SIG-M5 treated with dmso at 0.1 percent for 504 hours (cell line): ENCODE measurements around the gene MYL9.
"Not testable (repeated sequence)": the region's sequence is repeated elsewhere in the genome, so short reads cannot be mapped to it uniquely, and the experiment has no call there.

Source experiments
- DNase-seq: peaks from one replicate; lab custom pipeline; 2025; ENCODE audit not compliant: unreplicated experiment; lab: John Stamatoyannopoulos, UW

The MYL9 gene

GRCh38 chr20:36541227-36541767 lies at the start of gene MYL9:
Gene MYL9 (plus strand): TSS chr20:36541519. CDS start chr20:36544885, 3,366 bp downstream.
- DNase-seq: no peak

- DNase-seq: peak; percentile 45
Measured at GRCh38 chr20:36491901-36492617, 49.3 kb upstream of the MYL9 start.

DNA sequence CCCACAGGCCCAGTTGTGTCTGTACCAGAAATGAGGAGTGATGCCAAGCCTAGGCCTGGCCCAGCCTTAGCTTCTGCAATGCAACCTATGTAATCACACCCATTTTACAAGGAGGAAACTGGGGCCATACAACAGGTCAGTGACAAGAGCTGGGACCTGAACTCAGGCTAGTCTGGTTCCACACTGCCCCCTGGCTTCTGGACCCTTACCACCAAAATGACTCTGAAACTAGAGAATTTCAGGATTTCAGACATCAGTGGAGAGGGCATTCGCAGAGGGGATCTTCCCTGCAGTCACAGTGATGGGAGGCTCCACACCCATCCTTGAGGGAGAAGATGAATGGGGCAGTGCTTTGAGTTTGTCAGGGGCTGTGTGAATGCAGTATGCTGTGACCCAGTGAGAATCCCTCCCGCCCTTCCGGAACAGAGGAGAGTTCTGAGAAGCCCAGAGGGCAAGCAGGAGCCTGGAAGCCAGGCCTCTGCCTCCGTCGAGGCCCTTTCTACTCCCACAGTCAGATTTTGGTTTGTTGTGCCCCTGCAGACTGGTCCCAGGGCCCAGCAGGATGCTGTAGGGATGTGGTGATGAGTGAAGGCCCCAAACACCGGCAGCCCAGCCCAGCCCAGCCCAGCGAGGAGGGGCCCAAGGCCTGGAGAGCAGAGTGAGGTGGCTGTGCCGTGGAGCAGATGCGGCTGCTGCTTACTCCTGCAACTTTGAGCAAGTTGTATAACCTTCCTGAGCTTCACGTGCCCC lies 48.1 kb upstream of the MYL9 start:
- DNase-seq: no peak

- no peak for DNase-seq
Measured at GRCh38 chr20:36493801-36494114, 47.6 kb upstream of the MYL9 start.

DNA sequence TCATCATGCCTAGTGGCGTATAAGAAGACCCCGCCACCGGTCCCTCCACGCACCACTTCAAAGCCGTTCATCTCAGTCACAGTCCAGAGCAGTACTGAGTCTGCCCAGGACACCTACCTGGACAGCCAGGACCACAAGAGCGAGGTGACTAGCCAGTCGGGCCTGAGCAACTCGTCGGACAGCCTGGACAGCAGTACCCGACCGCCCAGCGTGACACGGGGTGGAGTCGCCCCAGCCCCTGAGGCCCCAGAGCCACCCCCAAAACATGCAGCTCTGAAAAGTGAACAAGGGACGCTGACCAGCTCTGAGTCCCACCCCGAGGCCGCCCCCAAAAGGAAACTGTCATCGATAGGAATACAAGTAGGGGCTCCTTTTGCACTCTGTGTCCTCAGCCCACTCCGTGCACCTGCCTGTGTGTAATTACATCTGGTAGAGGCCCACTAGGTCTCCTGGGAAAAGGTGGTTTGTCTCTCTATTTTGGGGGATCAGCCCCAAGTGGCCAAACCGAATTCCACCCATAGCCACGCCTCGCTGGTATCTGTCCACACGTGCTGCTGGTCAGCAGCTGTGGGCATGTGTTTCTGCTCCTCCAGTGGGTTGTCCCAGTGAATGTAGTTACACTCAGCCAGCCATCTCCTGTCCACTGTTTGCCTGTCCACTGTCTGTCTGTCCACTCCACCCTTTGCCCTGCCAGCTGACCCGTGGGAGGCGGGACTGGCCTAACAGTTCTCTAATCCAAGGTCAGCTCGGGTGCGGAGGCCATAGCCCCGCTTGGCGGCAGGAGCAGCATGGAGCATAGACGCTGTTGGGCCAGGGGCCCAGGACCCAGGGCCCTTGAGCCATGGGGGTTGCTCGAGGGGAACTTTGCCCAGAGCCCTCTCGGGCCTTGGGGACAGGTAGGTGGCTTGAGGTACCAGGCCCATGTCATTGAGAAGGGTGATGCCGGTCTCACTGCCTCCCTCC lies 44.3 kb upstream of the MYL9 start:
- DNase-seq: no peak

DNA sequence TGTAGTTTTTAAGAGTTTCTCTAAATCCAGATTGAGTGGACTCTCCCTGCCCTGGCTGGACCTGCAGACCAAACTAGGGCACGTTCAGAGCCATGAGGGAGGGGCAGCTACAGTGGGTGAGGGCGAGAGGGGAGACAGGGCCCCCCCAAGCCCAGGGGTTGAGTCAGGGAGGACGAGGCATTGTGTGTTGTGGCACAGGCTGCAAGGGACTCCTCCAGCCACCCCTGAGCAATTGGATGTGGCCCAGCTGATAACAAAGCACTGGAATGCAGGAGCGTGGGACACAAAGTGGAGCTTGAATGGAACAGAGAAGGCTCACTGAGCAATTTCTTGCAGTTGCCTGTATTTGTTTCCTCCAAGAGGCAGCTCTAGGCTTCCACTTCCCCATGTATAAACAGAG lies 43.5 kb upstream of the MYL9 start:
- no peak for DNase-seq

- no peak for DNase-seq
Measured at GRCh38 chr20:36498386-36499179, 42.7 kb upstream of the MYL9 start.

DNA sequence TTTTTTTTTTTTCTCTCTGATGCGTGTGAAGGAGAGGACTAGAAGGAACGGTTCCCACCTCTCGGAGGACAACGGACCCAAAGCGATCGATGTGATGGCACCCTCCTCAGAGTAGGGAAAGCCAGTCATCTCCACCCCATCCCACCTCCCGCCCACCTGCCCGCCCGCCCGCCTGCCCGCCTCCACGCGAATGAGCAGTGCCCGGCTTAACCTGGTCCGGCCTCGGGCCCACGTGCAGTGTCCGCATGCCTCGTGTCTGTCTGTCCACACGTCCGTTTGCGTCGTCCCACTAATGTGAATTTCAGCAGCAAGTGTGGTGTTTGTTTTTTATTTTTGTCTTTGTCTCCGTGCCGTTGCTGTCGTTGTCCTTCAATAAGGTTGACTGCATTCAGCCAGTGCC lies 42.1 kb upstream of the MYL9 start:
- DNase-seq: no peak

DNA sequence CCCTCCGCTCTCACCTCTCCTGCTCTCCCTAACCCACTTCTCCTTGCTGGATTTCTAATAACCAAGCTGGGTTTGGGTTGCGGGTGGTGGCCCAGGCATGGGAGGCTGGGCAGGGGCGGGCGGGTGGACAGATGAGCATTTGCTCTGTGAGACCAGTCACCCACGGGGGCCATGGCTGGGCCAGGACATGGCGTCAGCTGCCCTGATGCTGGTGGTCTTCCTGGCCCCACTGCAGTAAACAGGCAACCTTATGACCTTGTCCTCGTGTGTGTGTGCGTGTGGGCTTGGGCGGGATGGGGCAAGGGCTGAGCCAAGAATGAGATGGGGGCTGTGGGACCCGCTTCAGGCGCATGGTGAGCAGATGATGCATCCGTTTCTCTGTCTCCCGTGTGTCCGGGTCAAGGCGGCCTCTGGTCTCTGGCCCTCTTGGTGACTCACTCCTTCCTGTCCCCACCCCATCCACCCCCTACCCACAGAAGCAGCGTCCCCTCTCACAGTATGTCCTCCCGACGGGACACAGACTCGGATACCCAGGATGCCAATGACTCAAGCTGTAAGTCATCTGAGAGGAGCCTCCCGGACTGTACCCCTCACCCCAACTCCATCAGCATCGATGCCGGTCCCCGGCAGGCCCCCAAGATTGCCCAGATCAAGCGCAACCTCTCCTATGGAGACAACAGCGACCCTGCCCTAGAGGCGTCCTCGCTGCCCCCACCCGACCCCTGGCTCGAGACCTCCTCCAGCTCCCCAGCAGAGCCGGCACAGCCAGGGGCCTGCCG lies 41.4 kb upstream of the MYL9 start:
- DNase-seq: no peak

DNA sequence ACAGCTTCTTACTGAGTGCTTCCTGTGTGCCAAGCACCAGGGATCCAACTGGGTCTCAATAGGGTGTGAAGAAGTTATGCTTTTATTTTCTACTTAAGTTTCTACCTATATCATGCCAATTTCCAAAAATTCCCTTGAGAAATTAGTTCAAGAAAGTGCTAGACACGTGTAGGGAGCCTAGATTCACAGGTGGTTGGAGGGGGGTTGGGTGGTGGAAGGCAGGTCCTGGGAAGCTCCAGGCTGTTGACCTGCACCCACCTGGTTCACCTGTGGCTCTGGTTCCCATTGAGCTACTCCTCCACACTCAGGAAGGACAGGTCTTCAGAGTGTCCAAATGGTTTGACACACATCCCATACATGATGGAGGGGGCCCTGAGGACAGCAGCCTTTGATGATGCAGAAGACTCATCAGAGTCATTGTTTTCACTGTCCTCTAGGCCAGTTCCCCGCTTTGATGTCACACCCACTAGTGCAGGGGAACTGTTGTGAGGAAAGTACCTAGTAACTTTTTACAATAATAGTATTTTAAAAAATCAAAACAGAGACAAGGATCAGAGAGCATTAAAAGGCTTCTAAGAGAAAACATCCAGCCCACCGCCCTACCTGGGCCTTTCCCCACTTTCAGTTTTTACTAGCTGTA lies 39.8 kb upstream of the MYL9 start:
- no peak for DNase-seq

DNA sequence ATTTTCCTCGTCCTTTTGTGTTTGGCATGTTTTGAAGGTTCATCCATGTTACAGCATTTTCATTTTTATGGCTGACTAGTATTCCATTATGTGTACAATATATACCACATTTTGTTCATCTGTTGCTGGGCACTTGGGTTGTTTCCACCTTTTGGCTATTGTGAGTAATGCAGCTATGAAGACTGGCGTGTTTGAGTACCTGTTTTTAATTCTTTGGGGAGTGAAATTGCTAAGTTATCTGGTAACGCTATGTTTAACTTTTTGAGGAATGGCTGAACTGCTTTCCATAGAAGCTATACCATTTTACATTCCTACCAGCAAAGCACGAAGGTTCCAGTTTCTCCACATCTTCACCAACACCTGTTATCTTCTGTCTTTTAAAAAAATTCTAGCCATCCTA lies 37.0 kb upstream of the MYL9 start:
- no peak for DNase-seq

GRCh38 chr20:36506253-36506652 lies 35.1 kb upstream of the MYL9 start:
- DNase-seq: peak; percentile 22

- no peak for DNase-seq
Measured at GRCh38 chr20:36507746-36508145, 33.6 kb upstream of the MYL9 start.

GRCh38 chr20:36519012-36519719 lies 22.2 kb upstream of the MYL9 start:
- no peak for DNase-seq

- no peak for DNase-seq
Measured at GRCh38 chr20:36519944-36520343, 21.4 kb upstream of the MYL9 start.

DNA sequence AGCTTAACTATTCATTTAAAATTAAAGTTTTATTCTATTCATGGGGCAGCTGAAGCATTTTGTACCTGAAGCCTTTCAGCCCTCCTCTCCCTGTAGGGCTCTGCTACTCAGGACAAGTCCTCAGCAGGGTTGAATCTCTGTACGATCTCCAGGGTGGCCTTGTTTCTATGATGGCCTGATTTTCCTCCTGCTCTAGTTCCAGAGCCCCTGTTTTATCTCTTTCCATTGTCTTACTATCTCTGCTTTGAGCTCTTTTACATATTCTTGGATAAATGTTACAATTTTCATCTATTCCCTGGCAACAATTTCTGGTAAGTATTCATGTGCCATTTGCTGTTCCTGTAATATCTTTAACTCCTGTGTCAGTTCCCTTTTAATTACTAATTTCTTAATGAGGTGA lies 19.8 kb upstream of the MYL9 start:
- DNase-seq: no peak

GRCh38 chr20:36522412-36522811 lies 18.9 kb upstream of the MYL9 start:
- DNase-seq: not testable (repeated sequence)

- DNase-seq: no peak
Measured at GRCh38 chr20:36523341-36523740, 18.0 kb upstream of the MYL9 start.
